LNCaP clone FGC (cell line): ENCODE data around the gene GAS1.

ENCODE experiments used
- DNase-seq: peaks from one replicate; pipeline ENCODE4 v3.0.0-alpha.2; 2011; ENCODE audit warnings: low read depth
- H3K4me3 ChIP-seq: 2 replicates; pipeline ENCODE4 v1.5.1; 2011; ENCODE audit warnings: mild to moderate bottlenecking, low read depth, low read length, control low read depth
- TF ChIP-seq, protein P1 (sequence below): IDR thresholded peaks from 2 replicates; pipeline ENCODE4 v1.5.1; 2012; ENCODE audit warnings: mild to moderate bottlenecking; ENCODE audit not compliant: control insufficient read depth, insufficient read depth; ENCODE audit errors: extremely low read depth

GAS1 gene

DNA sequence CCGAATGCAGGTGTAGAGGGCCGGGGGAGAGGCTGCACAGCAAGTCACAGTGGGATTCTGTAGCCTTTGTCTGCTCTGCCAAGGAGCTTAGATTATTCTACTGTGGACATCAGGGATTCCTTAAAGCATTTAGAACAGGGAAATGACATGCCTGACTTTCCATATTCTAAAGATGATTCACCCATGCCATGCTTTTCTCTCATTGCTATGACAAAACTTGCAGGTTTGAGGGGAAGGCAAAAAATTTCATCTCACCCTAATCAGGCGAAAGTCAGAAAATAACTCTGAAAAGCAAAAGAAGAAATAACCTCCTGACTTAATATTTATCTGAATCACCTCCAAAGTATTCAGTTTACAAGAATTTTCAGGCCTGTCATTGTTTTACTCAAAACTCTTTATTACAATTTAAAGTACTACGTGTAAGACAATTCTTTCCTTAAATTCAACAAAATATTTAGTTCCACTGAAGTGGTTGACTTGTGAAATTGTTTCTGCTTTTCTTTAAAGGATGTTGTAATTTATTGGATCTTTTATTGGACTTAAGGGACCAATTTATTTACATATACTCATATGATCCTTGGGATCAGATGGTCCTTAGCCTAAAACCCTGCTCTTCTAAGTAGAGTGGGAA is 30.0 kb upstream of the GAS1 start:
- DNase-seq: no peak
- TF ChIP-seq, protein P1, sequence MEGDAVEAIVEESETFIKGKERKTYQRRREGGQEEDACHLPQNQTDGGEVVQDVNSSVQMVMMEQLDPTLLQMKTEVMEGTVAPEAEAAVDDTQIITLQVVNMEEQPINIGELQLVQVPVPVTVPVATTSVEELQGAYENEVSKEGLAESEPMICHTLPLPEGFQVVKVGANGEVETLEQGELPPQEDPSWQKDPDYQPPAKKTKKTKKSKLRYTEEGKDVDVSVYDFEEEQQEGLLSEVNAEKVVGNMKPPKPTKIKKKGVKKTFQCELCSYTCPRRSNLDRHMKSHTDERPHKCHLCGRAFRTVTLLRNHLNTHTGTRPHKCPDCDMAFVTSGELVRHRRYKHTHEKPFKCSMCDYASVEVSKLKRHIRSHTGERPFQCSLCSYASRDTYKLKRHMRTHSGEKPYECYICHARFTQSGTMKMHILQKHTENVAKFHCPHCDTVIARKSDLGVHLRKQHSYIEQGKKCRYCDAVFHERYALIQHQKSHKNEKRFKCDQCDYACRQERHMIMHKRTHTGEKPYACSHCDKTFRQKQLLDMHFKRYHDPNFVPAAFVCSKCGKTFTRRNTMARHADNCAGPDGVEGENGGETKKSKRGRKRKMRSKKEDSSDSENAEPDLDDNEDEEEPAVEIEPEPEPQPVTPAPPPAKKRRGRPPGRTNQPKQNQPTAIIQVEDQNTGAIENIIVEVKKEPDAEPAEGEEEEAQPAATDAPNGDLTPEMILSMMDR: no peak
- H3K4me3 ChIP-seq: no peak overlapping the region

DNA sequence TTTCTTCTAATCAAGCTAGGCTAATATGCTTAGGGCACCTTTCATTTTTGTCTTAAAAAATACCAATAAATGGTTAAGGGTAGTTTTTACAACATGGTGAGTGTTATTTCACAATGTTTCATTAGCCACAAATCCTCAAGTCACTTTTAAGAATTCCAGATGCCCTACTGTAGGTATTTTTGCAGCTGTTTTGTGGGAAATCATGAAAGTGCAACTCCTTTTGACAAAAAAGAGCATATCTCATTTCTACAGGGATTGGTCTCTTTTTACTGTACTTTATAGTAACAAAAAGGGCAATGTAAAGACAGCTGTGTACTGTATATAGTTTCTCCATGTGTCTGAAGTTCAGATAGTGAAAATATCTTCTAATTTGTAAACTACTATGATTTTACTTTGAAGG is 28.3 kb upstream of the GAS1 start:
- TF ChIP-seq, protein P1: no peak
- H3K4me3 ChIP-seq: no peak overlapping the region
- no peak for DNase-seq

DNA sequence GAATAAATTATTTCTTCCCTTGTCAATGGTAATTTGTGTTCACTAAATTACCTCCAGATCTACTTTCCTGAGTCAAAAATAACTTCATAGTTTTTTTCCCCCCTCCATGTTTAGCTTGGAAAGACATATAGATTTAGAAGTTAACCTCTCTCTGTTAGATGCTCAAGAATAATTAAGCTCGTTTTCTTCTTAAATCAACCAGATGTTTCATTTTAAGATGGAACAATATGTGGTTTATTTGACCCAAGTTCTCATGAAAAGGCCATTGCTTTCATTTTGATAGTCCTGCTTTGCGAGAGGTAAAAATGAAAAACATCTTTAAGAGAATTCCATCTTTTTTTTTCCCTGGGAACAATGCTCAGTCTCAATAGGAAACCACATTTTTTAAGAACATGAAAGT is 27.7 kb upstream of the GAS1 start:
- H3K4me3 ChIP-seq: no peak overlapping the region
- no peak for DNase-seq
- TF ChIP-seq, protein P1: no peak

DNA sequence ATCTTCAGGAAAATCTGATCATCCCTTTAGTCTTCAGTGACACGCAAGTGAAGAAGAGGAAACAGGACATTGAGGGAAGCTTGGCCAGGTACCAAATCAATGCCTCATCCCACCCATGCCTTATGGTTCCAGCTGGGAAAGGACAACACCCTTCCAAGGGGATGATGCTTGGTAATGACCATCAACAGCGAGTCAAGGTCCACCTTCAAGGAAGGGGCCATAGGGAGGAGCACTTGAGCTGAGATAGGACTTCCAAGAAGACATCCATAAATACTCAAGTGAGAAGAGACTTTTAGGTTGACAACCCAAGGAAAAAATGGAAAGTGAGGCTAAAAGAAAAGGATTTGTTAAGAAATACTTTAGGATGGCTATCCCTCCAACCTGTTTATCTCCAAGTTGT is 27.1 kb upstream of the GAS1 start:
- no peak for DNase-seq
- H3K4me3 ChIP-seq: no peak overlapping the region
- TF ChIP-seq, protein P1: 0 out of 2 replicates have a peak, but pooled peaks have one; percentile 7

DNA sequence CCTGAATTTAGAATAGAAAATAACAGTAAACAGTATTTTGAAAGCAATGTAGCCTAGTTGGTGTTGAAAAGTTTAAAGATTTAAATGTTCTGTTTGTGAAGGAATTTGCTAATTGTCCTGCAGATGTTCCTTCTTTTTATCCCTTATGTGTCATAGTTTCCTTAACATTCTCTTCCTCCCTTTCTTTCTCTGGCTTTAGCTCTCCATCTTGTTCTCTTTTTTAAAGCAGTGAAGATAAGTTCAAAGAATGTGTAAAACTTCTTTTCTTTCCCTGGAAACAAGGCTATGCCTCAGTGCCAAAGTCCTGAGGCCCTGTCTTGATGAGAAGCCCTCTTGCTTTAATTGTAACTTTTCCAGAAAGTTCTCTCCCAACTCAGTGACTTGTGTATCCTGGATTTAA is 24.4 kb upstream of the GAS1 start:
- DNase-seq: no peak
- TF ChIP-seq, protein P1: no peak
- no peak overlapping the region for H3K4me3 ChIP-seq

DNA sequence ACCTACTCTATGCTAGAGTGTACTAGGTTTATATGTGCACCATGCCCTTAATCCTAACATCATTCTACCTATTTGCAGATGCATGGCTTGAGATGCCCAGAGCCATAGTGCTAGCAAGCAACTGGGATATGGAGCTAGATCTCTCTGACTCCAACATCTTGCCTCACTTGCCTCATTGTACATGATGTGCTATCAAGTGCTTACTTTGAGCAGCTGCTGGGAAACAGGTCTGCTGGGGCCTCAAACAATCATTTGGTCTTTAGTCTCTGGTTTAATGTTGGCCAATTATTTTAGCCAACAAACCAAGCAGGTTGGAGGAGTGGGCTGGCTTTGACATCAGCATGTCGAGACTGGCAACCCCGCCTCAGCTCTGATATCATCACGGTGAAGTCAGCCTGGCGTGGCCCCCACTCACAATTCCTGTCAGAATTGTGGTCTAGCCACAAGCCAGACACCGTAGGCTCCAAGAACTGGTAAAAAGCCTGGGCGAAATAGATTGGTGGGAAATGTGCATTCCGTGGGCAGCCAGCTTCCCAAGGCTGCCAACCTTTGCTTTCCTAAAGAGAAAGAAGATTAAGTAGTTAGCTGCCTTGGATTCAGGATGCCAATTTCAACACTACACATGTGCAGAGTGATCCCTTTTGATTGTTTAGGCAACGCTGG is 21.1 kb upstream of the GAS1 start:
- DNase-seq: no peak
- TF ChIP-seq, protein P1: no peak
- no peak overlapping the region for H3K4me3 ChIP-seq
